ENCODE data around the gene NUMA1.
A peak's percentile ranks its signal among the peaks of the same experiment; 100 is the strongest.

NUMA1 gene

GRCh38 chr11:71992136-71992730, 88.1 kb downstream of the NUMA1 start:
- DNase-seq (ENCODE audit: low read depth in 1 of 2, low spot score in 1 of 2), result no peak
- no peak overlapping the region for H3K27ac ChIP-seq (replicated peaks)
- TF ChIP-seq CTCF (IDR thresholded peaks at IDR 0.05; ENCODE audit: insufficient read depth, low read length) (no peak), GABPA (IDR thresholded peaks at IDR 0.05; ENCODE audit: low read depth) (no peak), SPI1 (IDR thresholded peaks at IDR 0.05; ENCODE audit: borderline replicate concordance, low read depth) (no peak), POLR2AphosphoS5 (IDR thresholded peaks at IDR 0.05; ENCODE audit: low read depth) (no peak)
- TF ChIP-seq, protein P1, sequence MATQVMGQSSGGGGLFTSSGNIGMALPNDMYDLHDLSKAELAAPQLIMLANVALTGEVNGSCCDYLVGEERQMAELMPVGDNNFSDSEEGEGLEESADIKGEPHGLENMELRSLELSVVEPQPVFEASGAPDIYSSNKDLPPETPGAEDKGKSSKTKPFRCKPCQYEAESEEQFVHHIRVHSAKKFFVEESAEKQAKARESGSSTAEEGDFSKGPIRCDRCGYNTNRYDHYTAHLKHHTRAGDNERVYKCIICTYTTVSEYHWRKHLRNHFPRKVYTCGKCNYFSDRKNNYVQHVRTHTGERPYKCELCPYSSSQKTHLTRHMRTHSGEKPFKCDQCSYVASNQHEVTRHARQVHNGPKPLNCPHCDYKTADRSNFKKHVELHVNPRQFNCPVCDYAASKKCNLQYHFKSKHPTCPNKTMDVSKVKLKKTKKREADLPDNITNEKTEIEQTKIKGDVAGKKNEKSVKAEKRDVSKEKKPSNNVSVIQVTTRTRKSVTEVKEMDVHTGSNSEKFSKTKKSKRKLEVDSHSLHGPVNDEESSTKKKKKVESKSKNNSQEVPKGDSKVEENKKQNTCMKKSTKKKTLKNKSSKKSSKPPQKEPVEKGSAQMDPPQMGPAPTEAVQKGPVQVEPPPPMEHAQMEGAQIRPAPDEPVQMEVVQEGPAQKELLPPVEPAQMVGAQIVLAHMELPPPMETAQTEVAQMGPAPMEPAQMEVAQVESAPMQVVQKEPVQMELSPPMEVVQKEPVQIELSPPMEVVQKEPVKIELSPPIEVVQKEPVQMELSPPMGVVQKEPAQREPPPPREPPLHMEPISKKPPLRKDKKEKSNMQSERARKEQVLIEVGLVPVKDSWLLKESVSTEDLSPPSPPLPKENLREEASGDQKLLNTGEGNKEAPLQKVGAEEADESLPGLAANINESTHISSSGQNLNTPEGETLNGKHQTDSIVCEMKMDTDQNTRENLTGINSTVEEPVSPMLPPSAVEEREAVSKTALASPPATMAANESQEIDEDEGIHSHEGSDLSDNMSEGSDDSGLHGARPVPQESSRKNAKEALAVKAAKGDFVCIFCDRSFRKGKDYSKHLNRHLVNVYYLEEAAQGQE (IDR thresholded peaks at IDR 0.05; ENCODE audit: insufficient replicate concordance, low read depth), result no peak
- H3K27me3 ChIP-seq (ENCODE audit: insufficient read depth, poor library complexity, severe bottlenecking), result no peaks in the 10 kb centered on the region
- no peak overlapping the region for H3K4me3 ChIP-seq (replicated peaks; ENCODE audit: insufficient read depth, low read length)

GRCh38 chr11:71991494-71991893, 88.8 kb downstream of the NUMA1 start:
- peak overlapping the region; percentile 41 for H3K27ac ChIP-seq (replicated peaks)
- TF ChIP-seq SPI1 (IDR thresholded peaks at IDR 0.05; ENCODE audit: borderline replicate concordance, low read depth), result no peak
- TF ChIP-seq POLR2AphosphoS5 (IDR thresholded peaks at IDR 0.05; ENCODE audit: low read depth), result no peak
- TF ChIP-seq GABPA (IDR thresholded peaks at IDR 0.05; ENCODE audit: low read depth), result no peak
- TF ChIP-seq, protein P1 (IDR thresholded peaks at IDR 0.05; ENCODE audit: insufficient replicate concordance, low read depth), result no peak
- no peak for TF ChIP-seq CTCF (IDR thresholded peaks at IDR 0.05; ENCODE audit: insufficient read depth, low read length)
- H3K4me3 ChIP-seq (replicated peaks; ENCODE audit: insufficient read depth, low read length), result no peak overlapping the region
- DNase-seq (ENCODE audit: low read depth in 1 of 2, low spot score in 1 of 2), result peak in 1 of 2 experiments; percentile 78
- H3K27me3 ChIP-seq (ENCODE audit: insufficient read depth, poor library complexity, severe bottlenecking), result no peaks in the 10 kb centered on the region

- Histone ChIP-seq H3K27me3 (ENCODE audit: insufficient read depth, poor library complexity, severe bottlenecking) (no peaks in the 10 kb centered on the region), H3K4me3 (replicated peaks; ENCODE audit: insufficient read depth, low read length) (no peak overlapping the region), H3K27ac (replicated peaks) (peak overlapping the region; percentile 41)
- TF ChIP-seq SPI1 (IDR thresholded peaks at IDR 0.05; ENCODE audit: borderline replicate concordance, low read depth) (no peak), CTCF (IDR thresholded peaks at IDR 0.05; ENCODE audit: insufficient read depth, low read length) (no peak), GABPA (IDR thresholded peaks at IDR 0.05; ENCODE audit: low read depth) (no peak)
- no peak for DNase-seq (ENCODE audit: low read depth in 1 of 2, low spot score in 1 of 2)
These were observed 89.6 kb downstream of the NUMA1 start for GRCh38 chr11:71990701-71991100.

DNA sequence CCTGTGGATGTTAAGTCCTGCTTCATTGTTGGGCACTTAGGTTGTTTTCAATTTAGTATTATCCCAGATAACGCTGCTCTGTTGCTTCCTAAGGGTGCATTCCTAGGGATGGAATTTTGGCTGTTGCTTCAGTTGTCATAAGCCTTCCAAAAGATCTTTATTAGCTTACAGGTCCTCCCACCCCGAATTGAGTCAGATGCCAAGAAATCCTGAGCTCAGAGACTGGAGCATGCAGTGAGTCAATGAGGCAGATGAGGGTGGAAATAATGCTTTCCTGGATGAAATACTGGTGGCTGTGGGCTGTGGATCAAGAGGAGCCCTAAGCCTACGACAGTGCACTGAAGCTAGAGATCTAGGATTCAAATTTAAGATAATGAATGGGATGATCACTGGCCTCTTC, 92.3 kb downstream of the NUMA1 start:
- no peak for TF ChIP-seq SPI1 (IDR thresholded peaks at IDR 0.05; ENCODE audit: borderline replicate concordance, low read depth)
- no peak for TF ChIP-seq POLR2AphosphoS5 (IDR thresholded peaks at IDR 0.05; ENCODE audit: low read depth)
- no peak for TF ChIP-seq GABPA (IDR thresholded peaks at IDR 0.05; ENCODE audit: low read depth)
- no peak for DNase-seq (ENCODE audit: low read depth in 1 of 2, low spot score in 1 of 2)

More for the DNA sequence above, 92.3 kb downstream of the NUMA1 start:
- Histone ChIP-seq H3K27ac (replicated peaks) (no peak overlapping the region), H3K27me3 (ENCODE audit: insufficient read depth, poor library complexity, severe bottlenecking) (no peaks in the 10 kb centered on the region), H3K4me3 (replicated peaks; ENCODE audit: insufficient read depth, low read length) (no peak overlapping the region)

Data from HL-60 (cell line).